AG20443 (cell line): ENCODE data around the gene BIVM.
A peak's percentile ranks its signal among the peaks of the same experiment; 100 is the strongest.

Experiments used
- DNase-seq: peaks from one replicate; pipeline ENCODE4 v3.0.0; 2012; ENCODE audit warnings: low spot score, mixed read lengths

BIVM gene

GRCh38 chr13:102845289-102845629, 46.3 kb downstream of the BIVM start:
- no peak for DNase-seq

- DNase-seq: peak; percentile 89
Measured at GRCh38 chr13:102845630-102846260, 46.8 kb downstream of the BIVM start, which contains the start of gene ERCC5. ERCC5 (plus strand) TSS chr13:102846032; CDS start chr13:102846267, 235 bp downstream.

- peak; percentile 43 for DNase-seq
Measured at GRCh38 chr13:102846261-102847015, 47.5 kb downstream of the BIVM start.

- DNase-seq: peak; percentile 29
Measured at GRCh38 chr13:102847272-102848234, 48.6 kb downstream of the BIVM start.

- no peak for DNase-seq
Measured at GRCh38 chr13:102848956-102849355, 50.0 kb downstream of the BIVM start.

GRCh38 chr13:102852556-102852955, 53.6 kb downstream of the BIVM start:
- no peak for DNase-seq

GRCh38 chr13:102854675-102855074, 55.8 kb downstream of the BIVM start:
- no peak for DNase-seq

GRCh38 chr13:102856557-102856956, 57.6 kb downstream of the BIVM start:
- DNase-seq: peak; percentile 22

GRCh38 chr13:102862624-102863210, 63.8 kb downstream of the BIVM start:
- no peak for DNase-seq

GRCh38 chr13:102863590-102863989, 64.7 kb downstream of the BIVM start:
- DNase-seq: no peak

GRCh38 chr13:102868366-102868936, 69.5 kb downstream of the BIVM start:
- DNase-seq: no peak

- no peak for DNase-seq
Measured at GRCh38 chr13:102869948-102870676, 71.2 kb downstream of the BIVM start.

- DNase-seq: peak; percentile 83
Measured at GRCh38 chr13:102870677-102871415, 71.9 kb downstream of the BIVM start.

- DNase-seq: no peak
Measured at GRCh38 chr13:102872131-102872530, 73.2 kb downstream of the BIVM start.

GRCh38 chr13:102872531-102872930, 73.6 kb downstream of the BIVM start:
- DNase-seq: no peak

- DNase-seq: no peak
Measured at GRCh38 chr13:102873653-102874052, 74.7 kb downstream of the BIVM start.

- no peak for DNase-seq
Measured at GRCh38 chr13:102875256-102875655, 76.3 kb downstream of the BIVM start.

GRCh38 chr13:102877303-102877702, 78.4 kb downstream of the BIVM start:
- no peak for DNase-seq

- no peak for DNase-seq
Measured at GRCh38 chr13:102878481-102878880, 79.6 kb downstream of the BIVM start.

- DNase-seq: no peak
Measured at GRCh38 chr13:102879793-102880499, 81.0 kb downstream of the BIVM start.
